ENCODE results near the gene CYP4A11.
"Not testable (repeated sequence)": the region's sequence is repeated elsewhere in the genome, so short reads cannot be mapped to it uniquely, and the experiment has no call there.

The CYP4A11 gene

DNA sequence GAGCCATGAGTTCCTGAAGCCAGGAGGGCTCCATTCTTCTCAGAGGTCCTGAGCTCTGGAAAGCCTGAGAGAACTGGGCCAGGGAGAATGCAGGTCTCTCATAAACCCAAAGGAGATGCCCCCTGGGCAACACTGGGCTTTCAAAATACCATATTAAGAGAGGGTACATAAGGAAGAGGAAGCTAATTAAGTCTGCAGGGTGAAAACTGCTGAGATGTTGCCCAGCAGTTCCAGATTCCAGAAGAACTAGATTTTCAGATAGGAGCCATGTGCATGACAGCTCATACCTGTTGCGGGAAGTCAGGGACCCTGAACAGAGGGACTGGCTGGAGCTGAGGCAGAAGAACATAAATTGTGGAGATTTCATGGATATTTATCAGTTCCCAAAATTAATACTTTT is 40.9 kb downstream of the CYP4A11 start:
- no peak overlapping the region for H3K4me3 ChIP-seq (ENCODE audit: control insufficient read depth, low read depth, low read length)
- TF ChIP-seq, protein P1, sequence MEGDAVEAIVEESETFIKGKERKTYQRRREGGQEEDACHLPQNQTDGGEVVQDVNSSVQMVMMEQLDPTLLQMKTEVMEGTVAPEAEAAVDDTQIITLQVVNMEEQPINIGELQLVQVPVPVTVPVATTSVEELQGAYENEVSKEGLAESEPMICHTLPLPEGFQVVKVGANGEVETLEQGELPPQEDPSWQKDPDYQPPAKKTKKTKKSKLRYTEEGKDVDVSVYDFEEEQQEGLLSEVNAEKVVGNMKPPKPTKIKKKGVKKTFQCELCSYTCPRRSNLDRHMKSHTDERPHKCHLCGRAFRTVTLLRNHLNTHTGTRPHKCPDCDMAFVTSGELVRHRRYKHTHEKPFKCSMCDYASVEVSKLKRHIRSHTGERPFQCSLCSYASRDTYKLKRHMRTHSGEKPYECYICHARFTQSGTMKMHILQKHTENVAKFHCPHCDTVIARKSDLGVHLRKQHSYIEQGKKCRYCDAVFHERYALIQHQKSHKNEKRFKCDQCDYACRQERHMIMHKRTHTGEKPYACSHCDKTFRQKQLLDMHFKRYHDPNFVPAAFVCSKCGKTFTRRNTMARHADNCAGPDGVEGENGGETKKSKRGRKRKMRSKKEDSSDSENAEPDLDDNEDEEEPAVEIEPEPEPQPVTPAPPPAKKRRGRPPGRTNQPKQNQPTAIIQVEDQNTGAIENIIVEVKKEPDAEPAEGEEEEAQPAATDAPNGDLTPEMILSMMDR (conservative IDR thresholded peaks at IDR 0.05; ENCODE audit: control insufficient read depth, insufficient read depth, low read depth, low read length) = no peak
- no peak for DNase-seq (ENCODE audit: low read depth)

DNA sequence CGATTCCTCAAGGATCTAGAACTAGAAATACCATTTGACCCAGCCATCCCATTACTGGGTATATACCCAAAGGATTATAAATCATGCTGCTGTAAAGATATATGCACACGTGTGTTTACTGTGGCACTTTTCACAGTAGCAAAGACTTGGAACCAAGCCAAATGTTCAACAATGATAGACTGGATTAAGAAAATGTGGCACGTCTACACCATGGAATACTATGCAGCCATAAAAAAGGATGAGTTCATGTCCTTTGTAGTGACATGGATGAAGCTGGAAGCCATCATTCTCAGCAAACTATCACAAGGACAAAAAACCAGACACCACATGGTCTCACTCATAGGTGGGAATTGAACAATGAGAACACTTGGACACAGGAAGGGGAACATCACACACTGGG is 59.6 kb downstream of the CYP4A11 start:
- H3K4me3 ChIP-seq (ENCODE audit: control insufficient read depth, low read depth, low read length) = not testable (repeated sequence)

More for the DNA sequence above, 59.6 kb downstream of the CYP4A11 start:
- not testable (repeated sequence) for DNase-seq (ENCODE audit: low read depth)
